Panc1 (cell line): ENCODE measurements around the gene ITGAV. TPM values are rescaled to one million over a fixed set of nuclear protein-coding genes. Genes with fewer than 3 reads are reported as not detected.

ENCODE experiments used
- ATAC-seq: fragments of 200-7000 bp; cut with Tn5 transposase; 2 replicates; pipeline ENCODE4 v1.9.1; 2020; ENCODE audit warnings: mild to moderate bottlenecking, moderate library complexity
- BruUV-seq: library from RNA; stranded (reverse); fragments of 400-500 nt; replicated peaks from 2 replicates; lab custom pipeline; 2021; lab: Mats Ljungman, UMichigan
- CTCF ChIA-PET: fragments of 300-600 bp; sonication (Branson Sonifier 250); formaldehyde crosslinking; loops from one replicate; lab custom pipeline; 2022; ENCODE audit warnings: antibody characterized with exemption; lab: Charles Lee
- POLR2A ChIA-PET: fragments of 300-600 bp; sonication (Branson Sonifier 250); formaldehyde crosslinking; loops from one replicate; lab custom pipeline; 2022; ENCODE audit warnings: antibody characterized with exemption; lab: Charles Lee
- DNase-seq: peaks from one replicate; pipeline ENCODE4 v3.0.0-alpha.2; 2010; ENCODE audit warnings: low read depth, low spot score
- H3K27ac ChIP-seq: 2 replicates; pipeline ENCODE4 v1.5.1; 2011; ENCODE audit warnings: mild to moderate bottlenecking, low read length, inconsistent platforms
- H3K27me3 ChIP-seq: fragments of 200-500 bp; sonication (Bioruptor generic); 2 replicates; pipeline ENCODE4 v1.6.0; 2014; ENCODE audit warnings: low read length, inconsistent platforms; ENCODE audit not compliant: control insufficient read depth, insufficient read depth
- H3K36me3 ChIP-seq: fragments of 200-500 bp; sonication (Bioruptor generic); 2 replicates; pipeline ENCODE4 v1.5.1; 2014; ENCODE audit warnings: inconsistent platforms, mild to moderate bottlenecking, low read length, moderate library complexity; ENCODE audit not compliant: control insufficient read depth, insufficient read depth
- H3K4me1 ChIP-seq: 2 replicates; pipeline ENCODE4 v1.5.1; 2011; ENCODE audit warnings: inconsistent platforms, mild to moderate bottlenecking, low read length, moderate library complexity; ENCODE audit not compliant: control insufficient read depth, insufficient read depth
- H3K4me3 ChIP-seq, 2 experiments: 2 replicates each; pipeline ENCODE4 v1.5.1; 2011 to 2012; ENCODE audit warnings: low read depth in 2 of 2, low read length in 2 of 2, mild to moderate bottlenecking in 2 of 2, inconsistent platforms in 1 of 2, moderate library complexity in 1 of 2
- H3K9me3 ChIP-seq: fragments of 200-500 bp; sonication (Bioruptor generic); 2 replicates; pipeline ENCODE4 v1.5.1; 2014; ENCODE audit warnings: low read depth, mild to moderate bottlenecking, inconsistent platforms, low read length, moderate library complexity; ENCODE audit not compliant: control insufficient read depth, insufficient read depth
- CTCF ChIP-seq: fragments of 450-650 bp; IDR thresholded peaks from 2 replicates; pipeline ENCODE4 v1.5.1; 2017; ENCODE audit warnings: mild to moderate bottlenecking
- POLR2AphosphoS5 ChIP-seq: IDR thresholded peaks from 2 replicates; pipeline ENCODE4 v1.6.1; 2012; ENCODE audit warnings: mild to moderate bottlenecking, low read depth, low read length, moderate library complexity
- REST ChIP-seq, 2 experiments: IDR thresholded peaks; 2 replicates each; pipeline ENCODE4 v1.6.1; 2011 to 2012; ENCODE audit warnings: low read depth in 2 of 2, control low read depth in 1 of 2, low read length in 1 of 2, mild to moderate bottlenecking in 1 of 2, moderate library complexity in 1 of 2; ENCODE audit not compliant: insufficient read depth in 1 of 2
- SIN3A ChIP-seq: IDR thresholded peaks from 2 replicates; pipeline ENCODE4 v1.6.1; 2012; ENCODE audit warnings: low read depth, mild to moderate bottlenecking, low read length, moderate library complexity, borderline replicate concordance; ENCODE audit not compliant: insufficient read depth
- TCF7L2 ChIP-seq: IDR thresholded peaks from 2 replicates; pipeline ENCODE4 v1.6.1; 2011; ENCODE audit warnings: mild to moderate bottlenecking, low read depth, low read length, inconsistent platforms
- in situ Hi-C: cut with HindIII; loops from 2 replicates; pipeline ENCODE4 v1.10.0; 2016; ENCODE audit warnings: low sequenced_read_pairs, low pct_unique_long_range_greater_than_20kb
- intact Hi-C: fragments of 100-400 bp; cut with micrococcal nuclease; formaldehyde crosslinking; loops from one replicate; pipeline ENCODE4 v1.10.0; 2022; ENCODE audit not compliant: unreplicated experiment
- total RNA-seq: library from RNA; stranded (reverse); gene quantifications from one replicate; pipeline ENCODE4 v1.2.1, GENCODE V29; 2021; ENCODE audit not compliant: unreplicated experiment

ITGAV gene
- total RNA-seq, 1 experiment from 2014 or later = 218 TPM

GRCh38 chr2:186575302-186575701 is 14.6 kb upstream of the ITGAV start:
- peak; percentile 79 for DNase-seq
- intact Hi-C loops (no loop called here), in situ Hi-C loops (no loop called here)
- Histone ChIP-seq H3K4me3 (no peak overlapping the region), H3K4me1 (peaks cover 38% of the 10 kb centered on the region), H3K9me3 (no peaks in the 10 kb centered on the region), H3K27me3 (no peaks in the 10 kb centered on the region), H3K27ac (peak overlapping the region; percentile 70; the same call in 1 of the 2 replicates), H3K36me3 (no peaks in the 10 kb centered on the region)
- BruUV-seq = no TSS peak
- ATAC-seq = peak; percentile 93
- CTCF ChIA-PET = no interaction called here
- POLR2A ChIA-PET = no interaction called here
- TF ChIP-seq POLR2AphosphoS5 (peak; percentile 45; the same call in 1 of the 2 replicates), CTCF (no peak)

GRCh38 chr2:186575856-186576255 is 14.0 kb upstream of the ITGAV start:
- CTCF ChIA-PET = no interaction called here

More at GRCh38 chr2:186575856-186576255, 14.0 kb upstream of the ITGAV start:
- intact Hi-C loops (no loop called here), in situ Hi-C loops (no loop called here)
- DNase-seq (no peak), ATAC-seq (no peak)
- Histone ChIP-seq H3K9me3 (no peaks in the 10 kb centered on the region), H3K27ac (peak overlapping the region; percentile 70), H3K4me3 (no peak overlapping the region), H3K27me3 (no peaks in the 10 kb centered on the region), H3K4me1 (peaks cover 34% of the 10 kb centered on the region), H3K36me3 (no peaks in the 10 kb centered on the region)
- TF ChIP-seq TCF7L2 = no peak
- TF ChIP-seq POLR2AphosphoS5 = no peak
- TF ChIP-seq REST (IDR thresholded peaks at IDR 0.05; ENCODE audit: insufficient read depth in 1 of 2, low read depth in 2 of 2, low read length in 1 of 2) = no peak
- TF ChIP-seq SIN3A = no peak
- TF ChIP-seq CTCF = no peak
- POLR2A ChIA-PET = interaction anchor here (0.6 kb wide), 1 partner anchor 14 kb away, joined by 7 read pairs; no protein-coding TSS in a partner anchor
- no TSS peak for BruUV-seq
